GM21737 (cell line): ENCODE results near the gene SLC7A9.
"Not testable (repeated sequence)": the region's sequence is repeated elsewhere in the genome, so short reads cannot be mapped to it uniquely, and the experiment has no call there.

Experiments
- ATAC-seq: cut with Tn5 transposase; IDR thresholded peaks from one replicate; pipeline ENCODE4 v1.9.1; 2021; ENCODE audit warnings: mild to moderate bottlenecking, moderate library complexity; ENCODE audit not compliant: unreplicated experiment

Gene SLC7A9

DNA sequence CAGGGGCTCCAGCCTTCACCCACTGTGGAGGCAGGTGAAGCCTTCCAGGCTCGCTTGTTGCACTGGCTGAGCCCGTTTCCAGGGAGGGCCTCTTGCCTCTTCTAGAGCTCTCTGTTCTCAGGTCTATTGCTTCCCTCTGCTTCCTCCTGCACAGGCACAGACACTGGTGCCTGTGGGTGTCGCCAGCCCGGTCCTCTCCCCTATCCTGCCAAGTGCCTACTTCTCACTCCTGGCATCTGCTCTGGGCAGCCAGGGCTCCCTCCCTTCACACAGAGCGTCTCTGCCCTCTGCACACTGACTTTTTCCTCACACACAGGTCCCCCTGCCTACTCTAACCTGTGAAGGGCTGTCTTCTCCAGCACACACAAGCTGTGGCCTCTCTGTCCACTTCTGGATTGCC, 60.3 kb downstream of the SLC7A9 start:
- ATAC-seq = no peak

GRCh38 chr19:32808236-32808635, 61.3 kb downstream of the SLC7A9 start:
- ATAC-seq = no peak

DNA sequence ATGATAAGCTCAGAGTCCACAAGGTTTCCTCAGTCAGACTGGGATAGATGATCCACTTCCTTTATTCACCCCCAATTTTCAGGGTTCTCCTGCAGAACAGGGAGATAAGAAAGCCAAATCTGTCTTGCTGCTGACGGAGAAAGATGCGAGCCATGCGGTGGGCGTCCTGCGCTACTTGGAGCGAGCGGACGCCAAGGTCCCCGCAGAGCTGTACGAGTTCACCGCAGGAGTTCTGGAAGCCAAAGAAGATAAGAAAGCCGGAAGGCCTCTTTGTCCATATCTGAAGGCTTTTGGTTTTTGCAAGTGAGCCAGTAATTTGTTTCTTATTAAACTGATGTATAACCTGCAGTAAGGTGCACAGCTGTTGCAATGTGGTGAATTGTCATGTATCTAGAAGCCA, 66.7 kb downstream of the SLC7A9 start:
- no peak for ATAC-seq

DNA sequence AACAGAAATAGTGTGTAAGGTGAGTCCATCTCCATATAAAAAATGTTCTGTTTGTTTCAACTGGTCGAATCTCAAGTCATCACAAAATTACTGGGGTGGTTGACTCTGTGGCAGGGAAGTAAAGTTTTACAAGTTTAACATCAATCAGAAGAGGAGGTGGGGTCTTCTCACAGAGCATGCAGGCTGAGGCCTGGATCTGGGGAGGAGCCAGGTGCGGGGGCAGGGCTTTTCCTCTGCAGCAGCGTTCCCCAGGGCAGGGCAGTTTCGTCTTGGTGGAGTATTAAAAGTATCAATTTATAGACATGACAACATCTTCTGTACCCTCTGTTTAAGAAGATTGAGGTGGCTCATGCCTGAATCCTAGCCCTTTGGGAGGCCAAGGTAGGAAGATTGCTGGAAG, 68.8 kb downstream of the SLC7A9 start:
- no peak for ATAC-seq

GRCh38 chr19:32800191-32800590, 69.4 kb downstream of the SLC7A9 start:
- ATAC-seq = no peak

DNA sequence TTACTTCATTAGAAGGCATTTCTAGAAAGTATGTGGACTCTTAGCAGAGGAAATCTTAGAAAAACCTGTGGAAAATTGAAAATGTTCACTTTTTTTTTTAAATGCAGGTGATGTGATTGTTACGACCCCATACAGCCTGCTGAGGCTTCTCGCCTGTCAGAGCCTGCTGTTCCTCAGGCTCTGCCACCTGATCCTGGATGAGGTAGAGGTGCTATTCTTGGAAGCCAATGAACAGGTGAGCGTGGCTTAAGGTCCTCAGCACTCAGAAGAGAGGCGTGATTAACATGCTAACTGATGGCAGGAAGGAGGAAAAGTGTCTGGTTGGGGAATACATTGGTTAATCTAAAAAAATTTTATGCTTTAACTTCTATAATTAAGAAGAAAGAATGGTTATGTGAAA, 71.4 kb downstream of the SLC7A9 start:
- ATAC-seq = no peak

GRCh38 chr19:32789429-32789828, 80.1 kb downstream of the SLC7A9 start:
- ATAC-seq = no peak

GRCh38 chr19:32787895-32788294, 81.7 kb downstream of the SLC7A9 start:
- not testable (repeated sequence) for ATAC-seq

DNA sequence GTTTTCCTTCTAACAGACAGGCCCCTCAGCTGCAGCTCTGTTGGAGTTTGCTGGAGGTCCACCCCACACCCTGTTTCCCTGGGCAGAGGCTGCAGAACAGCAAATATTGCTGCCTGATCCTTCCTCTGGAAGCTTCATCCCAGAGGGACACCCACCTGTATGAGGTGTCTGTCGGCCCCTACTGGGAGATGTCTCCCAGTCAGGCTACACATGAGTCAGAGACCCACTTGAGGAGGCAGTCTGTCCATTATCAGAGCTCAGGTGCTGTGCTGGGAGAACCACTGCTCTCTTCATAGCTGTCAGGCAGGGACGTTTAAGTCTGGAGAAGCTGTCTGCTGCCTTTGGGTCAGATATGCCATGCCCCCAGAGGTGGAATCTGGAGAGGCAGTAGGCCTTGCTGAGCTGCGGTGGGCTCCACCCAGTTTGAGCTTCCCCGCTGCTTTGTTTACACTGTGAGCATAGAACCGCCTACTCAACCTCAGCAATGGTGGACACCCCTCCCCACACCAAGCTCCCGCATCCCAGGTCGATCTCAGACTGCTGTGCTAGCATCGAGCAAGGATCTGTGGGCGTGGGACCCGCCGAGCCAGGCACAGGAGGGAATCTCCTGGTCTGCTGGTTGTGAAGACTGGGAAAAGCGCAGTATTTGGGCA, 82.3 kb downstream of the SLC7A9 start:
- not testable (repeated sequence) for ATAC-seq

DNA sequence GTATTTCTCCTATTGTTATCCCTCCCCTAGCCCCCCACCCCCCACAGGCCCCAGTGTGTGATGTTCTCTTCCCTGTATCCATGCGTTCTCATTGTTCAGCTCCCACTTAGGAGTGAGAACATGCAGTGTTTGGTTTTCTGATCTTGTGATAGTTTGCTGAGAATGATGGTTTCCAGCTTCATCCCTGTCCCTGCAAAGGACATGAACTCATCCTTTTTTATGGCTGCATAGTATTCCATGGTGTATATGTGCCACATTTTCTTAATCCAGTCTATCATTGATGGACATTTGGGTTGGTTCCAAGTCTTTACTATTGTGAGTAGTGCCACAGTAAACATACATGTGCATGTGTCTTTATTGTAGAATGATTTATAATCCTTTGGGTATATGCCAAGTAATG, 87.5 kb downstream of the SLC7A9 start:
- ATAC-seq = not testable (repeated sequence)

GRCh38 chr19:32781280-32781679, 88.3 kb downstream of the SLC7A9 start:
- ATAC-seq = no peak
